ENCODE measurements around the gene SDHAF2. TPM values are rescaled to one million over a fixed set of nuclear protein-coding genes. Genes with fewer than 3 reads are reported as not detected.

Gene SDHAF2
- total RNA-seq, 1 experiment from 2014 or later: 43.2 TPM

GRCh38 chr11:61392981-61393595 lies 36.8 kb upstream of the SDHAF2 start:
- Histone ChIP-seq H3K36me3 (ENCODE audit: control insufficient read depth, insufficient read depth, low read length) (no peaks in the 10 kb centered on the region; the same call in 1 of the 2 replicates), H3K27me3 (ENCODE audit: control insufficient read depth, insufficient read depth, low read length) (no peaks in the 10 kb centered on the region), H3K4me1 (ENCODE audit: control insufficient read depth, insufficient read depth, low read length) (peaks cover 10% of the 10 kb centered on the region), H3K27ac (ENCODE audit: low read length) (peak overlapping the region; percentile 91), H3K9me3 (ENCODE audit: control insufficient read depth, insufficient read depth, low read depth, low read length) (0 out of 2 replicates have a peak, but pooled peaks cover 3% of the 10 kb centered on the region), H3K4me3 (ENCODE audit: low read depth in 2 of 2, low read length in 2 of 2) (peak overlapping the region; percentile 67 to 86)
- ATAC-seq (peak; percentile 63), DNase-seq (ENCODE audit: low read depth, low spot score) (no peak)
- BruUV-seq (replicated peaks): no TSS peak
- ChIA-PET CTCF (interaction anchor here (1.6 to 1.7 kb wide), 2 partner anchors 42 to 57 kb away, joined by 4 to 9 read pairs; no protein-coding TSS in a partner anchor), POLR2A (interaction anchor here (0.6 to 1.0 kb wide), 2 partner anchors 31 to 485 kb away, joined by 3 read pairs; partner anchors contain the start of genes CYB561A3 and TMEM138)
- intact Hi-C loops (cut with micrococcal nuclease; ENCODE audit: unreplicated experiment): no loop called here
- in situ Hi-C loops (cut with HindIII; ENCODE audit: low pct_unique_long_range_greater_than_20kb, low sequenced_read_pairs): no loop called here
- TF ChIP-seq TCF7L2 (IDR thresholded peaks at IDR 0.05; ENCODE audit: low read depth, low read length) (no peak), CTCF (IDR thresholded peaks at IDR 0.05) (peak; percentile 33; the same call in 1 of the 2 replicates)

GRCh38 chr11:61401173-61401572 lies 28.8 kb upstream of the SDHAF2 start:
- DNase-seq (ENCODE audit: low read depth, low spot score) (no peak), ATAC-seq (peak; percentile 50; the same call in 1 of the 2 replicates)
- H3K4me1 ChIP-seq (ENCODE audit: control insufficient read depth, insufficient read depth, low read length): no peaks in the 10 kb centered on the region
- ChIA-PET CTCF (interaction anchor here (0.7 kb wide), 1 partner anchor 15 kb away, joined by 3 read pairs; no protein-coding TSS in a partner anchor), POLR2A (interaction anchor here (0.6 kb wide), 1 partner anchor 58 kb away, joined by 3 read pairs; no protein-coding TSS in a partner anchor)
- in situ Hi-C loops (cut with HindIII; ENCODE audit: low pct_unique_long_range_greater_than_20kb, low sequenced_read_pairs): no loop called here
- TF ChIP-seq REST (IDR thresholded peaks at IDR 0.05; ENCODE audit: insufficient read depth in 1 of 2, low read depth in 2 of 2, low read length in 1 of 2) (no peak), CTCF (IDR thresholded peaks at IDR 0.05) (no peak), POLR2AphosphoS5 (IDR thresholded peaks at IDR 0.05; ENCODE audit: low read depth, low read length) (no peak; the same call in 1 of the 2 replicates), SIN3A (IDR thresholded peaks at IDR 0.05; ENCODE audit: borderline replicate concordance, insufficient read depth, low read depth, low read length) (no peak), TCF7L2 (IDR thresholded peaks at IDR 0.05; ENCODE audit: low read depth, low read length) (no peak)
- BruUV-seq (replicated peaks): no TSS peak
- H3K27ac ChIP-seq (ENCODE audit: low read length): no peak overlapping the region
- intact Hi-C loops (cut with micrococcal nuclease; ENCODE audit: unreplicated experiment): no loop called here
- H3K4me3 ChIP-seq (ENCODE audit: low read depth in 2 of 2, low read length in 2 of 2): no peak overlapping the region
- no peaks in the 10 kb centered on the region for H3K9me3 ChIP-seq (ENCODE audit: control insufficient read depth, insufficient read depth, low read depth, low read length)
- H3K27me3 ChIP-seq (ENCODE audit: control insufficient read depth, insufficient read depth, low read length): no peaks in the 10 kb centered on the region
- peaks cover 19% of the 10 kb centered on the region for H3K36me3 ChIP-seq (ENCODE audit: control insufficient read depth, insufficient read depth, low read length)

All from Panc1 (cell line).